GM12873 (cell line): ENCODE results near the gene CLDN5.

Source experiments
- CTCF ChIP-seq: IDR thresholded peaks from 2 replicates; pipeline ENCODE4 v1.5.1; 2012; ENCODE audit warnings: low read depth, mild to moderate bottlenecking, moderate library complexity, low read length, control low read depth; ENCODE audit not compliant: insufficient read depth; ENCODE audit errors: missing control alignments

CLDN5 gene

GRCh38 chr22:19567157-19568009 is 43.2 kb upstream of the CLDN5 start:
- TF ChIP-seq CTCF = no peak

GRCh38 chr22:19566279-19567156 is 42.3 kb upstream of the CLDN5 start:
- TF ChIP-seq CTCF = no peak

- no peak for TF ChIP-seq CTCF
Observed at GRCh38 chr22:19565382-19566278, 41.4 kb upstream of the CLDN5 start.

- TF ChIP-seq CTCF = no peak
Observed at GRCh38 chr22:19559956-19560355, 35.7 kb upstream of the CLDN5 start.

GRCh38 chr22:19559324-19559811 is 35.2 kb upstream of the CLDN5 start:
- peak; percentile 23 for TF ChIP-seq CTCF

GRCh38 chr22:19556963-19557545 is 32.8 kb upstream of the CLDN5 start:
- no peak for TF ChIP-seq CTCF
